Regular cardiac myocyte (primary cell): ENCODE data around the gene VKORC1L1. TPM values are rescaled to one million over a fixed set of nuclear protein-coding genes. Genes with fewer than 3 reads are reported as not detected.

ENCODE experiments used
- total RNA-seq: library from RNA; depleted of rRNA; stranded (reverse); fragments of >200 nt; gene quantifications from 2 replicates; pipeline ENCODE4 v1.2.3, GENCODE V29; 2014

VKORC1L1 gene
- 16.1 and 21.7 TPM in 2 replicates for total RNA-seq

GRCh38 chr7:65872776-65873581 is at the start of gene VKORC1L1:
Gene VKORC1L1, plus strand, starts transcription at chr7:65873074. Its CDS starts 298 bp downstream, at chr7:65873372.

GRCh38 chr7:65981965-65982792 is 109.3 kb downstream of the VKORC1L1 start, which contains the start of gene GUSB:
Gene GUSB, minus strand, starts transcription at chr7:65982213. Its CDS starts 30 bp downstream, at chr7:65982183.

Other genes starting within 250 kb of the VKORC1L1 start
- 11.3 and 12.7 TPM in 2 replicates for gene GUSB, start 109.1 kb downstream of the VKORC1L1 start, total RNA-seq
- gene ASL, start 202.7 kb downstream of the VKORC1L1 start, total RNA-seq: 45.1 and 90.9 TPM in 2 replicates
- 20.5 and 22.0 TPM in 2 replicates for gene CRCP, start 241.8 kb downstream of the VKORC1L1 start, total RNA-seq